HG02884 (cell line): Measurements from ENCODE around the gene SYNJ2BP.
"Not testable (repeated sequence)": the region's sequence is repeated elsewhere in the genome, so short reads cannot be mapped to it uniquely, and the experiment has no call there.

ENCODE experiments used
- ATAC-seq: cut with Tn5 transposase; IDR thresholded peaks from one replicate; pipeline ENCODE4 v1.9.1; 2021; ENCODE audit warnings: mild to moderate bottlenecking, moderate library complexity; ENCODE audit not compliant: unreplicated experiment

Gene SYNJ2BP, protein sequence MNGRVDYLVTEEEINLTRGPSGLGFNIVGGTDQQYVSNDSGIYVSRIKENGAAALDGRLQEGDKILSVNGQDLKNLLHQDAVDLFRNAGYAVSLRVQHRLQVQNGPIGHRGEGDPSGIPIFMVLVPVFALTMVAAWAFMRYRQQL

DNA sequence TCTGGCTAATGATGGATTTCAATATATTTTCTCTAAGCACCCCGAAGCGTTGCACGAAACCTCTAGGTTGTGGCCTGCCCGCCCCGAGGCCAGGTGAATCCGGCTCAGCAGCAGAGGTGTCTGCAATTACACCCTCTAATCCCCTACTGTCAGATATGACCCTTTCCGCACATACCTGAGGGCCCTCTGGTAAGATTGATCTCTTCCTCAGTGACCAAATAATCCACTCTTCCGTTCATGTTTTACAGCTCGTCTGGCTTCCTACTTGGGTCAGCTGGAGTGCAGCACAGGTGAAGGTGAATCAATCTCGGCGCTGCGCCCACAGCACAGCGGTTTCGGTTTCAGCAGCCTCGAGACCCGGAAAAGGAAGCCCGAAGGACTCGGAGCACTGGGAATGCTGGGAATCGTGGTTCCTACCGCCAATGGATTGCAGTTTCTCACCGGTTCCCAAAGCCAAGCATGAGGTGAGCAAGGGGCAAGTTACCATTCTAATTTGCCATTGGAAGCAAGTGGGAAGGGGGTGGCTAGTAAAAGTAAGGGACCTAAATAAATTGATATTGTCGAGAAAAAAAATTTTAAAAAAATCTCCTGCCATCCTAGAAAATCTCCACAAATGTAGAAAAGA lies at the start of gene SYNJ2BP:
Gene SYNJ2BP, minus strand, starts transcription at position 366 of the 625 bp plus-strand sequence. Its CDS starts 127 bp downstream, at position 239.
- no peak for ATAC-seq

GRCh38 chr14:70454731-70455130 lies 37.8 kb upstream of the SYNJ2BP start:
- no peak for ATAC-seq

DNA sequence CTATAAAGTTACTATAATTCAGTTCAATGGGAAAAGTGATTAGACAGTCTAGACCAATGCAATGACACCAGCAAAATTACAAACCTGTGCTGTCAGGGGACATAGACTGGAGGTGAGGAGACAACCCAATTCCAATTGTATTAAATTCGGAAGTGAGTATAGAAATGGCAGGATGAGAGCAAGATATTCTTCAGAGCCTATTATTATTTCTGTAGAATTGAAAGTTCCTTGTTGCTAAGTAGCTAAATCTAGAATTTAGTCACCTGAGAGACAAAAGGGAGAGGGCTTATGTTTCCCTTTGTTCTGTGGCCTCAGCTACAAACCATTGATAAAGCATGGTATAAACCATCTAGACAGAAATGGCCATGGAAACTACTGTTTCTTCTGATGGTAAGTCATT lies 35.0 kb upstream of the SYNJ2BP start, which contains the start of gene ADAM21:
Gene ADAM21, plus strand, starts transcription at position 301 of the 400 bp plus-strand sequence. CDS start 5,326 bp downstream, outside the sequence.
- ATAC-seq = no peak

- ATAC-seq = no peak
Measured at GRCh38 chr14:70448633-70449340, 31.9 kb upstream of the SYNJ2BP start.

DNA sequence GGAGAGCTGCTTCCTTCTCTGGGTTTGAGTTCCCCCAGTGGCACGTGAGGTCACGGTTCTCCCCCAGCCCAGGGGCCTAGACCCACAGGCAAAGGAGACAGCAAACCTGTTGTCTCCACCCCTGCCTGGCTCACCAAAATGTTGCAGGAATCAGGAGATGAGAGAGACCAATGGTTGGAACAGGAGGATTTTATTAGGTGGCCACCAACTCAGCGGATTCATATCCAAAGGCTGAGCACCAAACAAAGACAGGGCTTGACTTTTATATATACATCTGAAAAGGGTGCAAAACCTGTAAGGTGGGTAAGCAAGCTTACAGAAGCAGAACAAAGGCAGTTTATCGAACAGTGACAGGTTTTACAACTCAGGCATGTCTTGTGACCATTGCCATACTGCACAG lies 25.9 kb upstream of the SYNJ2BP start:
- ATAC-seq = no peak

- ATAC-seq = no peak
Measured at GRCh38 chr14:70441641-70442040, 24.8 kb upstream of the SYNJ2BP start.

- ATAC-seq = no peak
Measured at GRCh38 chr14:70436867-70437266, 20.0 kb upstream of the SYNJ2BP start.

GRCh38 chr14:70426555-70426954 lies 9.7 kb upstream of the SYNJ2BP start:
- ATAC-seq = not testable (repeated sequence)

DNA sequence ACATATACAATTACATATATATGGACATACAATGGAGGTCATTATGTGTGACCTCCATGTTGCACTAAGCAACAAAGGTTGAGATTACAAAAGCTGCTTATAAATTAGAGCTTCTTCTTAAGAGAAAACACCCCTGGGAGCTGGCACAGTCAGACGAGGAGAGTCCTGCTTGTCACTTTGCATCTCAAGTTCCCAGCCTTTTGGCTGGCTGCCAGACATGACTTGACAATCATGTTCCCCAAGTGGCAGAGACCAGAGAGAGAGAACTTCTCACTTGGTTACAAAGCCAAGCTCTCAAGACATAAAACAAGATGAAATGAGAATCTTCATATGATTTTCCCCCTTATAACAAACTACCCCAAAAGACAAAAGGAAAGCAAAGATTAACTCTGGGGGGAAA lies 8.5 kb upstream of the SYNJ2BP start:
- no peak for ATAC-seq

DNA sequence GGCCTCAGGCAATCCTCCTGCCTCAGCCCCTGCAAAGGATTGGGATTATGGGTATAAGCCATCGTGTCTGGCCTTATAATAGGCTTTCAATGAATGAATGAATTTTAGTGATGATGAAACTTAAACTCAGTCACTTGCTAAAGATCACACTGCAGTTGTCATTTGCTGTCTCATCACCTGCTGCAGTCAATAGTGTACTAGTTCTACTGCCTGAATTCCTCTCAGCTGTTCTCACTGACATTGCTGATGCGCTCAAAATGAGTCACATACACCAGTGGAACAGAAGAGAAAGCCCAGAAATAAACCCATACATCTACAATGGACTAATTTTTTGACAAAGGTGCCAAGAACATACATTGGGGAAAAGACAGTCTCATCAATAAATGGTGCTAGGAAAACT lies 5.6 kb upstream of the SYNJ2BP start:
- ATAC-seq = no peak

DNA sequence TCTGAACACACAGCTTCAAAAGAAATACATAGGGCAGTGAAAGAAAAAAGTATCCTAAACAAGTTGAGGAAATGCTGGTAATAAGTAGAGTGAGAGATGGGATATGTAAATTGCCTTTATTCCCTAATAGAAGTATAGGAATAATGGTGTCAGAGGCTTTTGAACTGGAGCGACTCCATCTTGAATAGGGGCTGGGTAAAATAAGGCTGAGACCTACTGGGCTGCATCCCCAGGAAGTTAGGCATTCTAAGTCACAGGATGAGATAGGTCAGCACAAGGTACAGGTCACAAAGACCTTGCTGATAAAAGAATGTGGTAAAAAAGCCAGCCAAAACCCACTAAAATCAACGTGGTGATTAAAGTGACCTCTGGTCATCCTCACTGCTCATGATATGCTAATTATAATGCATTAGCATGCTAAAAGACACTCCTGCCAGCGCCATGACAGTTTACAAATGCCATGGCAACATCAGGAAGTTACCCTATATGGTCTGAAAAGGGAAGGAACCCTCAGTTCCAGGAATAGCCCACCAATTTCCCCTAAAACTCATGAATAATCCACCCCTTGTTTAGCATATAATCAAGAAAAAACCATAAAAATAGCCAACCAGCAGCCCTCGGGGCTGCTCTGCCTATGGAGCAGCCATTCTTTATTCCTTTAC lies 2.5 kb upstream of the SYNJ2BP start:
- ATAC-seq = not testable (repeated sequence)

DNA sequence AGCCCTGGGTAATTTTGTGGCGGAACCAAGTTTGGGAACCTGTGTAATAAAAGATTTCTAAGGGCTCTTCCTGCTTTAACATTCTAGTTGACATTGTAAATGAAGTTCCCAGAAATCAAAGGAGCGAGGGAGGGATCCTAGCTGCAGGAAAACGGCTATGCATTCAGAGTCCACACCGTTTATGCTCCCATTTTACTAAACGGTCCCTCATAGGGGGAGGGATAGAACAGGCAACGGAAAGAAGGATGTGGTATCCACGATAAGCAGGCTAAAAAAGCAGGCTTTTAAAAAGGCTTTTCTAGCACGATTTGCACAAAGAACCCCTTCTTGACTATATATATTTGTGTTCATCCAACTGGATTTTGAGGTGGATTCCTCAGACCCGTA lies 559 bp downstream of the SYNJ2BP start:
- no peak for ATAC-seq

DNA sequence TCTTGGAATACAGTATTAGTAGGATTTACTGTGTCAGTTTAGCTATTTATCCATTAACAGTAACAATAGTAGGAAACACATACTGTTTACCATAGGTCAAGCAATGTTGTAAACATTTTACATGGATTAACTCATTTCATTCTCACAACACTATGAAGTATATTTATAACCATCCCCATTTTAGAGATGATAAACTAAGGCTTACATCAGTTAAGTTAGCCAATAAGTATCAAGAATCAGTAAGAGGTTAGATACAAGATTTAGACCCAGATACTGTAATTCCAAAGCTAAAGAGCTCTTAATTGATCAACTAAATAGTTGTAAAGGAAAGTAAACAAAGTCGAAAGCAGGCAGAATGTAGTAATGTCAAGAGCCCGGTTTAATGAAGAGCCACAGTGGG lies 1.1 kb downstream of the SYNJ2BP start:
- no peak for ATAC-seq

DNA sequence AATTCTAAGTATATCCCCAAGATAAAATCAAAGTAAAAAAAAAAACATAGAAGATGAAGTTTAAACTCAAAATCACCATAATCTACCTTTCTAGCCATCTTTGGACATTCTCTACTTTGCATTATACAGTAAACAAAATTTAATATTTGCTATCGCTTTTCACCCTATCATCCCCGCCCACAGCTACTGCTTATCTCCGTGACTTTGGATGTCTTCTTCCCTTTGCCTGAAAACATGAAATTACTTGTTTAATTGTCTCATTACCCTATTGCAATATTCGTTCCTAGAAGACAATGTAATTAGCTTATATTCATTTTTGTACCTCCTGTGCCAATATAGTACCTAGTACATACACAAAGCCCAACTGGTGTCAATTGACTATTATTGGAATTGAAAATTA lies 9.3 kb downstream of the SYNJ2BP start:
- ATAC-seq = no peak

GRCh38 chr14:70406216-70406615 lies 10.7 kb downstream of the SYNJ2BP start:
- ATAC-seq = not testable (repeated sequence)

- ATAC-seq = not testable (repeated sequence)
Measured at GRCh38 chr14:70403335-70403734, 13.6 kb downstream of the SYNJ2BP start.

DNA sequence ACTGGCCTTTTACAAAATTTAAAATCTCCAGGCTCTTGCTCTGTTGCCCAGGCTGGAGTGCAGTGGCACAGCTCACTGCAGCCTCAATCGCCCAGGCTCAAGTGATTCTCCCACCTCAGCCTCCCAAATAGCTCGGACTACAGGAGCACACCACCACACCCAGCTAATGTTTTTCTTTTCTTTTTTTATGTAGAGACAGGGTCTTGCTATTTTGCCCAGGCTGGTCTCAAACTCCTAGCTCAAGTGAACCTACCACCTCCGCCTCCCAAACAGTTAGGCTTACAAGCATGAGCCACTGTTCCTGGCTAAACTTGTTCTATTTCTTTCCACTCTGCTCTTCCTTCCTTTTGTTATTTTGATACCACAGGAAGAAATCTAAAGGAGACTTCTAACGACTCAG lies 15.2 kb downstream of the SYNJ2BP start:
- no peak for ATAC-seq

DNA sequence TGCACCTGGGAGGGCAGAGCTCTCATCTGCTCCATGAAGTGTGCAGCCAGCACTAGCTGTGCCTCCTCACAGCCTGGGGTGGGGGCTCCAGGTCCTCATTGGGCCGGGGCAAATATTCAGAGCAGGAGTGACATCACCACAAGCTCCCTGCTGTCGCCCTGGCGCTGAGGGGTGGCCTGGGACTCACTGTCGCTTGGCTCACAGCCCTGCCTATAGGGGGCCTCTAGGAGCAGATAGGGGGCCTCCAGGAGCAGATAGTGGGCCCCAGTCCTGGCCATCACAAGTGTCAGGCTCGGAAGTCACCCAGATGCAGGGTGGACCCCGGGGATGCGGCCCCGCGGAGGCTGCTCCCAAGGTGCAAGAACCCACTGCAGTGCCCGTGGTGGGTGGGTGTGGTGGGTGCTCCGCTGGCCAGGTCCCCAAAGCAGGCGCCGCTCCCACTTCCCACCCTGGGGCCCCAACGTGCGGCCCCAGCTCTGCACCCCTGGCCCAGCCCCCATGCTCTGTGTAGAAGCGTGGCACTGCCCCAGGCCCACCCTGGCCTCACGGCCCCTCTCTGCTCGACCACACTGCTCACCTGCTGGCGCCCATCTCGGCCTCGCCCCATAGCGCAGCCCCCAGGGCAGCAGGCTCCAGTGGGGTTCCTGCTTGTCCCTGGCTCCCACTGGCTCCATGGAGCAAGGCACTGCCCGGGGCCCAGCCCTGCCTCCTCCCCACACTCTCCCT lies 18.0 kb downstream of the SYNJ2BP start:
- ATAC-seq = no peak

DNA sequence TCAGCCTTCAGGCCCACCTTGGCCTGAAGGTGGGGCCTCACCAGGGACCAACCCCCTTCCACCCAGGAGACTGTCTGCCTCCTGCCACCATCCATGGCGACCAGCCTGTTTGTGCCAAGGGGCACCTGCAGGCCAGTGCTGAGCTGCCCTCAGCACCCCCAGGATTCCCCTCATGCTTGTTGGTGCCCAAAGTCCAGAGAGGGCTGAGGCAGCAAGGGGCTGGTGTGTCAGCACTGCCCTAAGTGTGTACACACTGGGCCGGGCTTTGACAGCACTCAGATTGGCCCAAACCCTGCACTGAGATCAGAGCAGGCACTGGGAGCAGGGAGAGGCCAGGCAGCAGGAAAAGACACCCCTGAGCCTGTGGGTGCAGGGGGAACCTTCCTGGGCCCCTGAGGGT lies 18.6 kb downstream of the SYNJ2BP start:
- no peak for ATAC-seq

DNA sequence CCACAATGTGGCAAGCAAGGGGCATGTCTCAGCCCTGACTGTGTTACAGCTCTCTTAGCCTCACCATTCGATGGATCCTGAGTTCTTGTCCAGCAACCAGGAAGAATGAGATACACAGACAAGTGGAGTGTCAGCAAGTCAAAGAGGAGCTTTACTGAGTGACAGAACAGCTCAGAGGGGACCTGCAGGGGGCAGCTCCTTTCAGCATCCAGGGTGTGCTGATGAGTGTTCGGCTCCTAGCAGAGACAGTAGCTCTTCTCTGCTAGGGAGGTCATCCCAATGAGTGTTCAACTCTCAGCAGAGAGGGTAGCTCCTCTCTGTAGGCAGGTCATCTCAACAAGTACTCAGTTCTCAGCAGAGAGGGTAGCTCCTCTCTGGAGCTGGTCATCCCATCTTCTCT lies 19.1 kb downstream of the SYNJ2BP start:
- ATAC-seq = no peak

- ATAC-seq = no peak
Measured at GRCh38 chr14:70394674-70395306, 22.1 kb downstream of the SYNJ2BP start.
